Endothelial cell (in vitro differentiated cells): ENCODE results near the gene ABHD4. TPM values are rescaled to one million over a fixed set of nuclear protein-coding genes. Genes with fewer than 3 reads are reported as not detected.

Experiments used
- DNase-seq: peaks from one replicate; pipeline ENCODE4 v3.0.0; 2021; ENCODE audit warnings: low spot score
- H3K27ac Mint-ChIP-seq: one replicate; pipeline ENCODE4 v1.8.0; 2021; ENCODE audit warnings: mixed read lengths, inconsistent platforms; ENCODE audit not compliant: unreplicated experiment
- H3K27me3 Mint-ChIP-seq: one replicate; pipeline ENCODE4 v1.8.0; 2021; ENCODE audit warnings: mild to moderate bottlenecking, moderate library complexity, mixed read lengths, inconsistent platforms; ENCODE audit not compliant: unreplicated experiment
- H3K36me3 Mint-ChIP-seq: one replicate; pipeline ENCODE4 v1.8.0; 2021; ENCODE audit warnings: mild to moderate bottlenecking, low read depth, mixed read lengths, inconsistent platforms; ENCODE audit not compliant: unreplicated experiment
- H3K4me1 Mint-ChIP-seq: one replicate; pipeline ENCODE4 v1.8.0; 2021; ENCODE audit warnings: mild to moderate bottlenecking, mixed read lengths, inconsistent platforms; ENCODE audit not compliant: unreplicated experiment
- H3K4me3 Mint-ChIP-seq: one replicate; pipeline ENCODE4 v1.8.0; 2021; ENCODE audit warnings: mild to moderate bottlenecking, mixed read lengths, inconsistent platforms; ENCODE audit not compliant: unreplicated experiment
- H3K9me3 Mint-ChIP-seq: one replicate; pipeline ENCODE4 v1.8.0; 2021; ENCODE audit warnings: mixed read lengths, inconsistent platforms; ENCODE audit not compliant: unreplicated experiment
- long read RNA-seq: library from polyadenylated mRNA; unstranded; transcript quantifications from one replicate; pipeline ENCODE4 v2.0.0, GENCODE V29; 2020; ENCODE audit not compliant: unreplicated experiment
- total RNA-seq: library from RNA; stranded (reverse); fragmentation: NEBNext Ultra II Directional; extraction: Animal tissue kit (Norgen Biotek cat#: 25700); gene quantifications from one replicate; pipeline ENCODE4 v1.2.1, GENCODE V29; 2021; ENCODE audit not compliant: unreplicated experiment
- TF ChIP-seq, protein P1 (sequence below): fragments of 200-600 bp; sonication (generic); IDR thresholded peaks from one replicate; pipeline ENCODE4 v1.5.0; 2021; ENCODE audit warnings: antibody characterized with exemption; ENCODE audit not compliant: unreplicated experiment

The ABHD4 gene
- total RNA-seq = 77.7 TPM
- long read RNA-seq, transcript ABHD4-203 (7 exons, 3,366 nt) = major isoform, 28 of 35 reads
- long read RNA-seq, partial matches to known transcripts = 2 of 35 reads
- long read RNA-seq, other reads (novel, unspliced or antisense) = 5 of 35 reads

DNA sequence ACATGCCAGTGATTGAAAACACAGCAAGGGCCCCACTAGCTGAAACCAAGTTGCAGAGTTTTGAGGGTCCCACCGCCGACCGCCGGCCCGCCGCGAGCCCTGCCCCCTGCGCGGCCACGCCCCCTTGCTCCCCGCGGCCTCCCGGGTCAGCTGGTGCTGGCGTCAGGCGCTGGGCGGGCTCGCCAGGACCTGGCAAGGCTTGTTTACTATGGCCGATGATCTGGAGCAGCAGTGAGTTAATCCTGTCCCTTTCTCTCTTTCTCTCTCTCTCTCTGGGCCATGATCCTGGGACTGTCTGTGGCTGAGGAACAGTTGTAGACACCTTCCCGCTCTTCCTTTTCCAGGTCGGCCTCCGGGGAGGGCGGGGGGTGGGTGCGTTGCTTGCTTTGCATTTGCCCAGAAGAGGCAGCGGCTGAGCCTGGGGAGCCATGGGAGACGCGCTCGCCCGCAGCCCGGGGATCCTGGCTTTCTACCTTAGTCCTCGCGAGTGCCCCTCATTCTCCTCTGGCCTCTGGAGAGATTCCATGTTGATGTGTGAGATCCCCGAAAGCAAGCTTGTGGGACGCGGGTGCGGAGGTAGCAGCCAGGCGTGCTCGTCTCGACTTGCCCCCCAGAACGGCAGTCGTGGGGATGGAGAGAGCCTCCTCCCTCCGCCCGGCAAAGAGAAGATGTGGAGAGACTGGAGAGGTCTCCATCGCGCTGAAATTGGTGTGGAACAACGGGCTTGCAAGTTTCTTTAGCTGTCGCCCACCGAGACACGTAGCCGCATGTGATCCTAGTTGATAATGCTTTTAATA is at the start of gene ABHD4:
ABHD4 (plus strand) TSS at position 202 of the 797 bp plus-strand sequence; CDS start at position 209, 7 bp downstream.
- Mint-ChIP-seq H3K9me3 (no peaks in the 10 kb centered on the region), H3K36me3 (peaks cover 22% of the 10 kb centered on the region)
- DNase-seq = peak; percentile 79

GRCh38 chr14:22549324-22549962 is 48.7 kb upstream of the ABHD4 start:
- Mint-ChIP-seq H3K4me3 (peak overlapping the region; percentile 42), H3K27ac (peak overlapping the region; percentile 86), H3K9me3 (no peaks in the 10 kb centered on the region), H3K27me3 (peaks cover 13% of the 10 kb centered on the region), H3K36me3 (no peaks in the 10 kb centered on the region), H3K4me1 (peaks cover 78% of the 10 kb centered on the region)
- no peak for DNase-seq
- TF ChIP-seq, protein P1, sequence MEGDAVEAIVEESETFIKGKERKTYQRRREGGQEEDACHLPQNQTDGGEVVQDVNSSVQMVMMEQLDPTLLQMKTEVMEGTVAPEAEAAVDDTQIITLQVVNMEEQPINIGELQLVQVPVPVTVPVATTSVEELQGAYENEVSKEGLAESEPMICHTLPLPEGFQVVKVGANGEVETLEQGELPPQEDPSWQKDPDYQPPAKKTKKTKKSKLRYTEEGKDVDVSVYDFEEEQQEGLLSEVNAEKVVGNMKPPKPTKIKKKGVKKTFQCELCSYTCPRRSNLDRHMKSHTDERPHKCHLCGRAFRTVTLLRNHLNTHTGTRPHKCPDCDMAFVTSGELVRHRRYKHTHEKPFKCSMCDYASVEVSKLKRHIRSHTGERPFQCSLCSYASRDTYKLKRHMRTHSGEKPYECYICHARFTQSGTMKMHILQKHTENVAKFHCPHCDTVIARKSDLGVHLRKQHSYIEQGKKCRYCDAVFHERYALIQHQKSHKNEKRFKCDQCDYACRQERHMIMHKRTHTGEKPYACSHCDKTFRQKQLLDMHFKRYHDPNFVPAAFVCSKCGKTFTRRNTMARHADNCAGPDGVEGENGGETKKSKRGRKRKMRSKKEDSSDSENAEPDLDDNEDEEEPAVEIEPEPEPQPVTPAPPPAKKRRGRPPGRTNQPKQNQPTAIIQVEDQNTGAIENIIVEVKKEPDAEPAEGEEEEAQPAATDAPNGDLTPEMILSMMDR = no peak

More for the DNA sequence above, at the start of gene ABHD4:
- TF ChIP-seq, protein P1 = no peak
- peaks cover 45% of the 10 kb centered on the region for H3K4me1 Mint-ChIP-seq
- H3K4me3 Mint-ChIP-seq = peak within 1 kb of the TSS; percentile 98
- H3K27me3 Mint-ChIP-seq = peaks cover 9% of the 10 kb centered on the region
- H3K27ac Mint-ChIP-seq = peak within 1 kb of the TSS; percentile 87

DNA sequence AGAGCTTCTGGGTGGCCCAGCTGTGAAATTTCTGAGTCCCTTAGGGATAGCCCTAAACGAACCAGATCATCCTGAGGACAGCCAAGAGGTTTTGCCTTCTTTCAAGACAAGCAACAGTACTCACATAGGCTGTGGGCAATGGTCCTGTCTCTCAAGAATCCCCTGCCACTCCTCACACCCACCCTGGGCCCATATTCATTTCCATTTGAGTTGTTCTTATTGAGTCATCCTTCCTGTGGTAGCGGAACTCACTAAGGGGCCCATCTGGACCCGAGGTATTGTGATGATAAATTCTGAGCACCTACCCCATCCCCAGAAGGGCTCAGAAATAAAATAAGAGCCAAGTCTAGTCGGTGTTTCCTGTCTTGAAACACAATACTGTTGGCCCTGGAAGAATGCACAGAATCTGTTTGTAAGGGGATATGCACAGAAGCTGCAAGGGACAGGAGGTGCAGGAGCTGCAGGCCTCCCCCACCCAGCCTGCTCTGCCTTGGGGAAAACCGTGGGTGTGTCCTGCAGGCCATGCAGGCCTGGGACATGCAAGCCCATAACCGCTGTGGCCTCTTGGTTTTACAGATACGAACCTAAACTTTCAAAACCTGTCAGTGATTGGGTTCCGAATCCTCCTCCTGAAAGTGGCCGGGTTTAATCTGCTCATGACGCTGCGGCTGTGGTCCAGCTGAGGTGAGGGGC is 48.0 kb upstream of the ABHD4 start:
- Mint-ChIP-seq H3K4me3 (no peak overlapping the region), H3K27ac (peak overlapping the region; percentile 86), H3K9me3 (no peaks in the 10 kb centered on the region), H3K36me3 (no peaks in the 10 kb centered on the region), H3K4me1 (peaks cover 74% of the 10 kb centered on the region), H3K27me3 (peaks cover 13% of the 10 kb centered on the region)
- TF ChIP-seq, protein P1 = no peak
- DNase-seq = no peak

DNA sequence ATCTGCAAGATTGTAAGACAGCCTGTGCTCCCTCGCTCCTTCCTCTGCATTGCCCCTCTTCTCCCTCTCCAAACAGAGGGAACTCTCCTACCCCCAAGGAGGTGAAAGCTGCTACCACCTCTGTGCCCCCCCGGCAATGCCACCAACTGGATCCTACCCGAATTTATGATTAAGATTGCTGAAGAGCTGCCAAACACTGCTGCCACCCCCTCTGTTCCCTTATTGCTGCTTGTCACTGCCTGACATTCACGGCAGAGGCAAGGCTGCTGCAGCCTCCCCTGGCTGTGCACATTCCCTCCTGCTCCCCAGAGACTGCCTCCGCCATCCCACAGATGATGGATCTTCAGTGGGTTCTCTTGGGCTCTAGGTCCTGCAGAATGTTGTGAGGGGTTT is 46.5 kb upstream of the ABHD4 start:
- Mint-ChIP-seq H3K36me3 (no peaks in the 10 kb centered on the region), H3K4me3 (peak overlapping the region; percentile 38), H3K27ac (no peak overlapping the region), H3K27me3 (peaks cover 13% of the 10 kb centered on the region), H3K9me3 (no peaks in the 10 kb centered on the region), H3K4me1 (peaks cover 73% of the 10 kb centered on the region)
- TF ChIP-seq, protein P1 = no peak
- no peak for DNase-seq
